GM19372 (cell line): ENCODE measurements around the gene ASPN.
"Not testable (repeated sequence)": the region's sequence is repeated elsewhere in the genome, so short reads cannot be mapped to it uniquely, and the experiment has no call there.

ENCODE experiments used
- ATAC-seq: cut with Tn5 transposase; IDR thresholded peaks from one replicate; pipeline ENCODE4 v1.9.1; 2021; ENCODE audit warnings: mild to moderate bottlenecking, low read depth, moderate library complexity; ENCODE audit not compliant: unreplicated experiment

Gene ASPN

GRCh38 chr9:92423612-92424011, 58.7 kb downstream of the ASPN start:
- no peak for ATAC-seq

GRCh38 chr9:92422611-92423338, 59.5 kb downstream of the ASPN start:
- ATAC-seq = no peak

GRCh38 chr9:92414566-92414965, 67.7 kb downstream of the ASPN start:
- no peak for ATAC-seq

GRCh38 chr9:92411157-92411556, 71.1 kb downstream of the ASPN start:
- not testable (repeated sequence) for ATAC-seq

GRCh38 chr9:92408747-92409478, 73.4 kb downstream of the ASPN start:
- no peak for ATAC-seq

GRCh38 chr9:92407818-92408217, 74.5 kb downstream of the ASPN start:
- no peak for ATAC-seq

- ATAC-seq = no peak
Observed at GRCh38 chr9:92406477-92406876, 75.8 kb downstream of the ASPN start.
